AG09309 (cell line): ENCODE measurements around the gene SLAIN1.

ENCODE experiments used
- DNase-seq: peaks from one replicate; pipeline ENCODE4 v3.0.0-alpha.2; 2010; ENCODE audit warnings: low read depth
- H3K4me3 ChIP-seq: 2 replicates; pipeline ENCODE4 v1.5.1; 2011; ENCODE audit warnings: mild to moderate bottlenecking, low read depth, low read length, moderate library complexity; ENCODE audit not compliant: control insufficient read depth
- TF ChIP-seq, protein P1 (sequence below): IDR thresholded peaks from 2 replicates; pipeline ENCODE4 v1.5.1; 2011; ENCODE audit warnings: mild to moderate bottlenecking, low read depth, low read length, inconsistent platforms; ENCODE audit not compliant: insufficient read depth, control insufficient read depth; ENCODE audit errors: missing control alignments

Gene SLAIN1

DNA sequence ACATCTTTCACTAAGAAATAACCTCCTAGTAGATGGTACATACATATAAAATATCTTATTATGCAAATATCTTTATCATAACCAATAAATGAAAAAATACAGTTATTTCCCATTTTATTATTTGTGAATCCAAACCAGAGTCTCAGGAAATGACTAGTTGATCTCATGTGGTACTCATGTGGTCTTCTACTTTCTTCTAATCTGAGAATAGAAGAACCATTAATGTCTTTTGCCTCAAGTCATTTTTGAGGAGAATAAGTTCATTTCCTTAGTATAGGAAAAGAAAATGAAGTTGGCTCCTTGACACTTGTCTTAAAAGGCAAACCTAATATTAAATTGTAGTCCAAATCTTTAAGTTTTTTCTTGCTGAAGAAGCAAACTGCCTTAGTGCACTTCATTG is 114.5 kb downstream of the SLAIN1 start:
- TF ChIP-seq, protein P1, sequence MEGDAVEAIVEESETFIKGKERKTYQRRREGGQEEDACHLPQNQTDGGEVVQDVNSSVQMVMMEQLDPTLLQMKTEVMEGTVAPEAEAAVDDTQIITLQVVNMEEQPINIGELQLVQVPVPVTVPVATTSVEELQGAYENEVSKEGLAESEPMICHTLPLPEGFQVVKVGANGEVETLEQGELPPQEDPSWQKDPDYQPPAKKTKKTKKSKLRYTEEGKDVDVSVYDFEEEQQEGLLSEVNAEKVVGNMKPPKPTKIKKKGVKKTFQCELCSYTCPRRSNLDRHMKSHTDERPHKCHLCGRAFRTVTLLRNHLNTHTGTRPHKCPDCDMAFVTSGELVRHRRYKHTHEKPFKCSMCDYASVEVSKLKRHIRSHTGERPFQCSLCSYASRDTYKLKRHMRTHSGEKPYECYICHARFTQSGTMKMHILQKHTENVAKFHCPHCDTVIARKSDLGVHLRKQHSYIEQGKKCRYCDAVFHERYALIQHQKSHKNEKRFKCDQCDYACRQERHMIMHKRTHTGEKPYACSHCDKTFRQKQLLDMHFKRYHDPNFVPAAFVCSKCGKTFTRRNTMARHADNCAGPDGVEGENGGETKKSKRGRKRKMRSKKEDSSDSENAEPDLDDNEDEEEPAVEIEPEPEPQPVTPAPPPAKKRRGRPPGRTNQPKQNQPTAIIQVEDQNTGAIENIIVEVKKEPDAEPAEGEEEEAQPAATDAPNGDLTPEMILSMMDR = no peak
- DNase-seq = no peak
- no peak overlapping the region for H3K4me3 ChIP-seq
